Endothelial cell of umbilical vein (primary cell): ENCODE measurements around the gene HSF2BP. TPM values are rescaled to one million over a fixed set of nuclear protein-coding genes. Genes with fewer than 3 reads are reported as not detected.

Source experiments
- BruUV-seq: library from RNA; stranded (reverse); fragments of 400-500 nt; replicated peaks from 2 replicates; lab custom pipeline; 2021; lab: Mats Ljungman, UMichigan
- CTCF ChIA-PET: fragments of 300-600, 350-600 bp; sonication (Branson Sonifier 250); formaldehyde crosslinking; loops from one replicate; lab custom pipeline; 2021; ENCODE audit warnings: antibody characterized with exemption, inconsistent platforms; lab: Charles Lee
- POLR2A ChIA-PET: fragments of 300-600, 350-600 bp; sonication (Branson Sonifier 250); formaldehyde crosslinking; loops from one replicate; lab custom pipeline; 2021; ENCODE audit warnings: antibody characterized with exemption, inconsistent platforms; lab: Charles Lee
- DNase-seq: peaks from one replicate; pipeline ENCODE4 v3.0.0-alpha.2; 2011; ENCODE audit warnings: low read depth, low spot score
- FAIRE-seq: peaks from 2 replicates; lab custom pipeline; 2011; peaks lifted over from hg19 to GRCh38; lab: Jason Lieb, UNC
- H2AFZ ChIP-seq: 2 replicates; pipeline ENCODE4 v1.6.0; 2012; ENCODE audit warnings: low read depth, low read length, control low read depth, inconsistent platforms
- H3K27ac ChIP-seq: 2 replicates; pipeline ENCODE4 v1.5.1; 2011; ENCODE audit warnings: low read depth, mild to moderate bottlenecking, control low read depth, low read length, moderate library complexity; ENCODE audit not compliant: insufficient read depth
- H3K27me3 ChIP-seq, 2 experiments: 2 replicates each; pipeline versions ENCODE4 v1.6.0 to v1.6.1; 2011; ENCODE audit warnings: low read length in 2 of 2, mixed read lengths in 1 of 2; ENCODE audit not compliant: control insufficient read depth in 2 of 2, insufficient read depth in 2 of 2
- H3K36me3 ChIP-seq, 2 experiments: 2 replicates in 1 of 2; 3 replicates in 1 of 2; pipeline ENCODE4 v1.5.1; 2011; ENCODE audit warnings: low read length in 2 of 2, mild to moderate bottlenecking in 1 of 2, moderate library complexity in 1 of 2; ENCODE audit not compliant: control insufficient read depth in 2 of 2, insufficient read depth in 2 of 2; ENCODE audit errors: extremely low read depth in 1 of 2
- H3K4me1 ChIP-seq: 3 replicates; pipeline ENCODE4 v1.5.1; 2011; ENCODE audit warnings: mild to moderate bottlenecking, low read length; ENCODE audit not compliant: control insufficient read depth, insufficient read depth; ENCODE audit errors: extremely low read depth
- H3K4me2 ChIP-seq: 2 replicates; pipeline ENCODE4 v1.6.1; 2011; ENCODE audit warnings: low read length, control low read depth, mixed read lengths; ENCODE audit not compliant: insufficient read depth
- H3K4me3 ChIP-seq, 3 experiments: fragments of 200-600 bp in 1 of 3; sonication (generic), shearing (Covaris generic) in 1 of 3; replicated peaks in 1 of 3; 2 replicates each; pipeline ENCODE4 v1.5.1; 2011 to 2016; ENCODE audit warnings: control low read depth in 3 of 3, low read length in 3 of 3, mild to moderate bottlenecking in 2 of 3, inconsistent platforms in 1 of 3, low read depth in 1 of 3, moderate library complexity in 1 of 3; ENCODE audit not compliant: insufficient read depth in 1 of 3
- H3K79me2 ChIP-seq: 2 replicates; pipeline ENCODE4 v1.6.0; 2012; ENCODE audit warnings: low read length, inconsistent platforms; ENCODE audit not compliant: control insufficient read depth, insufficient read depth
- H3K9ac ChIP-seq: replicated peaks from 2 replicates; pipeline ENCODE3; 2011; ENCODE audit warnings: low read length, control low read depth; ENCODE audit not compliant: insufficient read depth; ENCODE audit errors: extremely low read depth
- H3K9me1 ChIP-seq: replicated peaks from 3 replicates; pipeline ENCODE4 v1.6.0; 2011; ENCODE audit warnings: mild to moderate bottlenecking, low read length; ENCODE audit not compliant: control insufficient read depth, insufficient read depth; ENCODE audit errors: extremely low read depth
- H3K9me3 ChIP-seq: replicated peaks from 2 replicates; pipeline ENCODE4 v1.5.1; 2012; ENCODE audit warnings: low read length, inconsistent platforms; ENCODE audit not compliant: control insufficient read depth, insufficient read depth
- H4K20me1 ChIP-seq: replicated peaks from 2 replicates; pipeline ENCODE3; 2011; ENCODE audit warnings: mild to moderate bottlenecking, low read length; ENCODE audit not compliant: control insufficient read depth, insufficient read depth; ENCODE audit errors: extremely low read depth
- CTCF ChIP-seq, 2 donors: IDR thresholded peaks; 1 replicate in 1 of 2; 2 replicates in 1 of 2; pipeline ENCODE4 v1.5.1; 2011; ENCODE audit warnings: low read length in 2 of 2, mild to moderate bottlenecking in 2 of 2, moderate library complexity in 2 of 2, control low read depth in 1 of 2, inconsistent platforms in 1 of 2, low read depth in 1 of 2; ENCODE audit not compliant: insufficient read depth in 1 of 2; ENCODE audit errors: extremely low read depth in 1 of 2
- EZH2 ChIP-seq: IDR thresholded peaks from 2 replicates; pipeline ENCODE4 v1.6.1; 2012; ENCODE audit warnings: borderline replicate concordance, low read depth, mild to moderate bottlenecking, moderate library complexity, low read length, inconsistent platforms; ENCODE audit not compliant: severe bottlenecking
- FOS ChIP-seq: IDR thresholded peaks from 2 replicates; pipeline ENCODE4 v1.6.1; 2011; ENCODE audit warnings: mild to moderate bottlenecking, low read length, moderate library complexity, borderline replicate concordance; ENCODE audit not compliant: insufficient read depth
- GATA2 ChIP-seq: IDR thresholded peaks from 2 replicates; pipeline ENCODE4 v1.7.0; 2011; ENCODE audit warnings: low read depth, mild to moderate bottlenecking, moderate library complexity, mixed read lengths, low read length; ENCODE audit not compliant: insufficient read length, insufficient read depth
- JUN ChIP-seq: IDR thresholded peaks from 2 replicates; pipeline ENCODE4 v1.6.1; 2011; ENCODE audit warnings: borderline replicate concordance, low read depth; ENCODE audit not compliant: insufficient read length, insufficient read depth
- MAX ChIP-seq: IDR thresholded peaks from 2 replicates; pipeline ENCODE4 v1.6.1; 2011; ENCODE audit not compliant: insufficient read depth, insufficient read length
- MYC ChIP-seq: IDR thresholded peaks from one replicate; pipeline ENCODE4 v1.6.1; 2011; ENCODE audit warnings: mild to moderate bottlenecking, low read depth, low read length
- POLR2A ChIP-seq: IDR thresholded peaks from 2 replicates; pipeline ENCODE4 v1.6.1; 2012; ENCODE audit warnings: low read depth, mild to moderate bottlenecking, control low read depth, low read length
- POLR2AphosphoS5 ChIP-seq: IDR thresholded peaks from 2 replicates; pipeline ENCODE4 v1.6.1; 2012; ENCODE audit warnings: low read depth, mild to moderate bottlenecking, control low read depth, low read length, moderate library complexity; ENCODE audit not compliant: insufficient read depth
- dilution Hi-C: fragments of 300-500 bp; cut with MboI; formaldehyde crosslinking; loops from one replicate; pipeline ENCODE4 v1.15.0; 2019; ENCODE audit warnings: low sequenced_read_pairs; ENCODE audit not compliant: extremely low pct_ligation_motif_present
- intact Hi-C: fragments of 100-400 bp; cut with micrococcal nuclease; formaldehyde crosslinking; loops from one replicate; pipeline ENCODE4 v1.10.0; 2022
- polyA plus RNA-seq, 4 experiments: library from polyadenylated mRNA; depleted of rRNA in 3 of 4; stranded (reverse) in 3 of 4; unstranded in 1 of 4; fragments of >200 nt; gene quantifications; 2 replicates each; pipeline versions ENCODE4 v1.2.1 to v1.2.3, GENCODE V29; 2011 to 2012; ENCODE audit warnings: missing spikeins in 1 of 4
- total RNA-seq: library from RNA; stranded (reverse); gene quantifications from 2 replicates; pipeline ENCODE4 v1.2.3, GENCODE V29; 2021

HSF2BP gene
- total and polyA plus RNA-seq, 2 donors (not counting 3 experiments of a cell fraction or from before 2014, with no cell fraction given): 0.41 to 0.55 TPM

GRCh38 chr21:43686811-43687565 lies 27.7 kb upstream of the HSF2BP start:
- Histone ChIP-seq H3K9me1 (no peaks in the 10 kb centered on the region), H4K20me1 (no peaks in the 10 kb centered on the region), H3K9me3 (no peaks in the 10 kb centered on the region), H3K4me1 (peaks cover 4% of the 10 kb centered on the region), H3K9ac (no peak overlapping the region), H3K4me2 (no peak overlapping the region), H3K27ac (no peak overlapping the region), H3K27me3 (no peaks in the 10 kb centered on the region), H3K4me3 (no peak overlapping the region), H3K36me3 (peaks cover 28 to 52% of the 10 kb centered on the region in 2 experiments), H2AFZ (no peak overlapping the region), H3K79me2 (no peaks in the 10 kb centered on the region)
- no peak for DNase-seq
- ChIA-PET POLR2A (no interaction called here), CTCF (no interaction called here)
- no peak for FAIRE-seq
- intact Hi-C loops: no loop called here
- TF ChIP-seq MAX: no peak
- TF ChIP-seq POLR2AphosphoS5: no peak
- TF ChIP-seq POLR2A: no peak
- TF ChIP-seq FOS: no peak
- no peak for TF ChIP-seq EZH2
- TF ChIP-seq JUN: no peak
- TF ChIP-seq MYC: no peak
- TF ChIP-seq GATA2: no peak
- no peak for TF ChIP-seq CTCF (IDR thresholded peaks at IDR 0.05; ENCODE audit: extremely low read depth in 1 of 2, insufficient read depth in 1 of 2, low read depth in 1 of 2, low read length in 2 of 2)
- dilution Hi-C loops: no loop called here
- BruUV-seq: no TSS peak
